Neutrophil (primary cell): ENCODE results near the gene ADGRE1.

Source experiments
- H3K27ac ChIP-seq: fragments of 200-600 bp; sonication (generic); 2 replicates; pipeline ENCODE4 v1.5.1; 2016; ENCODE audit warnings: mild to moderate bottlenecking, moderate library complexity
- H3K27me3 ChIP-seq: fragments of 200-600 bp; sonication (generic); 2 replicates; pipeline ENCODE4 v1.6.0; 2016; ENCODE audit warnings: mild to moderate bottlenecking
- H3K36me3 ChIP-seq: fragments of 200-600 bp; sonication (generic); 2 replicates; pipeline ENCODE4 v1.5.1; 2017
- H3K4me1 ChIP-seq, 2 experiments: fragments of 200-600 bp in 1 of 2; sonication (generic) in 1 of 2; 1 replicate in 1 of 2; 2 replicates in 1 of 2; pipeline versions ENCODE4 v1.5.1 to v1.6.1; 2013 to 2016; ENCODE audit warnings: low read depth in 1 of 2, low read length in 1 of 2, mild to moderate bottlenecking in 1 of 2, moderate library complexity in 1 of 2; ENCODE audit not compliant: control insufficient read depth in 1 of 2, insufficient read depth in 1 of 2
- H3K4me3 ChIP-seq, 2 experiments: fragments of 200-600 bp in 1 of 2; sonication (generic) in 1 of 2; 1 replicate in 1 of 2; 2 replicates in 1 of 2; pipeline ENCODE4 v1.5.1; 2013 to 2016; ENCODE audit warnings: low read depth in 1 of 2, low read length in 1 of 2, mild to moderate bottlenecking in 1 of 2, moderate library complexity in 1 of 2
- H3K9me3 ChIP-seq: fragments of 200-600 bp; sonication (generic); 2 replicates; pipeline ENCODE4 v1.5.1; 2016
- TF ChIP-seq, protein P1 (sequence below): fragments of 200-600 bp; sonication (generic); IDR thresholded peaks from 2 replicates; pipeline ENCODE4 v1.5.1; 2016; ENCODE audit warnings: antibody characterized with exemption

The ADGRE1 gene

DNA sequence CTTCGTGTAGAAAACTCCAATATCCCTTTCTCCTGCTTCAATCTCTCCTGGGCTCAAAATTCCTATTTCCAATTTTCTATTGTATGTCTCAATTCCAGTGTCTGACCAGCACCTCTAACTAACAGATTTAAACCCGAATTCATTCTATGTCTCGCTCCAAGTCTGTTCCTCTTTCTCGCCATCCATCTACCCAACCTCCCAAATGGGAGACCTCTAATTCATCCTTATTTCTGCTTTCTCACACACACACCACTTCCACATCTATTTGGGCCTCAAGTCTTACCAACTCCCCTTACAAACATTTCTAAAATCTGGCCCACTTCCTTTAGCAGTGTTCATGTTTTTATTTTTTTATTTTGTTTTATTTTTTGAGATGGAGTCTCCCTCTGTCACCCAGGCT is 80.6 kb downstream of the ADGRE1 start:
- H3K4me3 ChIP-seq, result no peak overlapping the region
- TF ChIP-seq, protein P1, sequence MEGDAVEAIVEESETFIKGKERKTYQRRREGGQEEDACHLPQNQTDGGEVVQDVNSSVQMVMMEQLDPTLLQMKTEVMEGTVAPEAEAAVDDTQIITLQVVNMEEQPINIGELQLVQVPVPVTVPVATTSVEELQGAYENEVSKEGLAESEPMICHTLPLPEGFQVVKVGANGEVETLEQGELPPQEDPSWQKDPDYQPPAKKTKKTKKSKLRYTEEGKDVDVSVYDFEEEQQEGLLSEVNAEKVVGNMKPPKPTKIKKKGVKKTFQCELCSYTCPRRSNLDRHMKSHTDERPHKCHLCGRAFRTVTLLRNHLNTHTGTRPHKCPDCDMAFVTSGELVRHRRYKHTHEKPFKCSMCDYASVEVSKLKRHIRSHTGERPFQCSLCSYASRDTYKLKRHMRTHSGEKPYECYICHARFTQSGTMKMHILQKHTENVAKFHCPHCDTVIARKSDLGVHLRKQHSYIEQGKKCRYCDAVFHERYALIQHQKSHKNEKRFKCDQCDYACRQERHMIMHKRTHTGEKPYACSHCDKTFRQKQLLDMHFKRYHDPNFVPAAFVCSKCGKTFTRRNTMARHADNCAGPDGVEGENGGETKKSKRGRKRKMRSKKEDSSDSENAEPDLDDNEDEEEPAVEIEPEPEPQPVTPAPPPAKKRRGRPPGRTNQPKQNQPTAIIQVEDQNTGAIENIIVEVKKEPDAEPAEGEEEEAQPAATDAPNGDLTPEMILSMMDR, result no peak
- no peaks in the 10 kb centered on the region for H3K36me3 ChIP-seq
- no peak overlapping the region for H3K27ac ChIP-seq
- H3K4me1 ChIP-seq, result peaks cover 14 to 20% of the 10 kb centered on the region in 2 experiments
- no peaks in the 10 kb centered on the region for H3K9me3 ChIP-seq
- no peaks in the 10 kb centered on the region for H3K27me3 ChIP-seq

DNA sequence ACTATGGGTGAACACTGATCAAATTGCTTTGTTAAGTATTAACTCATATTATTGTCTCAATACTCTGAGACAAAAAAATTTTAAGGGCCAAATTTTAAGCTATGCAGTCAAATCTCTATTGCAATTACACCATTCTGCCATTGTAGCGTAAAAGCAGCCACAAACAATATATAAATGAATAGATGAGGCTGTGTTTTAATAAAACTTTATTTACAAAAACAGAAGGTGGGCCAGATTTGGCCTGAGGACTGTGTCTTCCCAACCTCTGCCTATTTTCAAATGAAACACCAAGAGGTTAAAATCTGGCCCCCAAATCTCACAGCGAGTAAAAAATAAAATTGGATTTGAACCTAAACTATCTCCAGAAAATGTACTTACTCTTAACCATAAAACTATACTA is 82.1 kb downstream of the ADGRE1 start:
- Histone ChIP-seq H3K4me3 (no peak overlapping the region), H3K27me3 (no peaks in the 10 kb centered on the region), H3K36me3 (no peaks in the 10 kb centered on the region), H3K4me1 (peaks cover 7 to 12% of the 10 kb centered on the region in 2 experiments), H3K9me3 (no peaks in the 10 kb centered on the region), H3K27ac (peak overlapping the region; percentile 46)
- TF ChIP-seq, protein P1, result no peak

DNA sequence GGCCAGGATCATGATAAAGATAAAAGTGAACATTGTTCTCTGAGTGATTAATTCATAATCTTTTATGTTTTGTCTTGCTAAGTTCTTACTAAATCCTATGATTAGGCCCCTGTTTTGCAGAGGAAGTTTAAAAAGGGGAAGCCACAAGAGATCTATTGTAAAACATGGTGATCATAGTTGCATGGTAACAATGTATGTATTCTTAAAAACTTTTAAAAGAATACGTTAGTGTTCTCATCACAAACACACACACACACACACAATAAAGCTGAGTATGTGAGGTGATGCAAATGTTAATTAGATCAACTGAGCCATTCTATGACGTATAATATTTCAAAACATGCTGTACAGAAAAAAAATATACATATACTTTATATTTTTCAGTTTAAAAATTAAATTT is 82.6 kb downstream of the ADGRE1 start:
- peaks cover 7 to 12% of the 10 kb centered on the region in 2 experiments for H3K4me1 ChIP-seq
- peak overlapping the region; percentile 46 for H3K27ac ChIP-seq
- no peaks in the 10 kb centered on the region for H3K27me3 ChIP-seq
- no peak overlapping the region for H3K4me3 ChIP-seq
- H3K9me3 ChIP-seq, result no peaks in the 10 kb centered on the region
- no peaks in the 10 kb centered on the region for H3K36me3 ChIP-seq
- TF ChIP-seq, protein P1, result no peak

DNA sequence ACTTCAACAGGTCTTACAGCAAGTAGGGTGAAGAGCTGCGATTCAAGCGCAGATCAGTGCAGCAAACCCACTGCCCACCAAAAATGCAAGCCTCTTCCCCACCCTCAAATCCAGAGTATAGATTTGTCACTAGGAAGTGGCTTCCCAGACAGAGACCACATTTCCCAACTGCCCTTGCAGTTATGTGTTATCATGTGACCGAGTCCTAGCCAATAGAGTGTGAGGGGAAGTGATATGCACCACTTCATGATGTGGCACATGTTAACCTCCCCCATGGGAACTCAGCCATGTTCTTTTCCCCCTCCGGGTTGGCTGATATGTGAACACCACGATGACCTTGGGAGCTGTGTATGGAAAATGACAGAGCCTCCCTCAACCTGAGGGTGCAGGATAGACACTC is 83.1 kb downstream of the ADGRE1 start:
- peak overlapping the region; percentile 46 for H3K27ac ChIP-seq
- no peaks in the 10 kb centered on the region for H3K36me3 ChIP-seq
- no peak overlapping the region for H3K4me3 ChIP-seq
- TF ChIP-seq, protein P1, result no peak
- H3K9me3 ChIP-seq, result no peaks in the 10 kb centered on the region
- H3K4me1 ChIP-seq, result peaks cover 7 to 12% of the 10 kb centered on the region in 2 experiments
- no peaks in the 10 kb centered on the region for H3K27me3 ChIP-seq

DNA sequence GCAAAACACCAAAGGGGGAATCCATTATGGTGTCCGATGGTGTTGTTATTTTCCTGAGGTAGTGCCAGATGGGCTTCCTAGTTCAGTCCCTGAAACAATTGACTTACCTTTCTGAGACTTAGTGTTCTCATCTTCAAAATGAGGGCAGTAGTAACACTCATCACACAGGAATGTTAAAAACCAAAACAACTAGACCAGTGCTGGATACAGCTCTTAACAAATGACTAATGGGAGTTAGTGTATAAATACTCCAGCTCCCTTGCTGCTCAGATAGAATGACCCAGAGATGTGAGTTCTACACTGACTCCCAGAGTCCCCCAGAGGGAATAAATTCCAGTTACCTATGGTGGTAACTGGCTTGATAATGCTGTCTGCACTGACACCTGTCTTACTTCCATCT is 84.0 kb downstream of the ADGRE1 start:
- no peak overlapping the region for H3K27ac ChIP-seq
- H3K36me3 ChIP-seq, result no peaks in the 10 kb centered on the region
- H3K4me1 ChIP-seq, result peaks cover 7 to 12% of the 10 kb centered on the region in 2 experiments
- TF ChIP-seq, protein P1, result no peak
- H3K9me3 ChIP-seq, result no peaks in the 10 kb centered on the region
- no peak overlapping the region for H3K4me3 ChIP-seq
- H3K27me3 ChIP-seq, result peaks cover 8% of the 10 kb centered on the region

DNA sequence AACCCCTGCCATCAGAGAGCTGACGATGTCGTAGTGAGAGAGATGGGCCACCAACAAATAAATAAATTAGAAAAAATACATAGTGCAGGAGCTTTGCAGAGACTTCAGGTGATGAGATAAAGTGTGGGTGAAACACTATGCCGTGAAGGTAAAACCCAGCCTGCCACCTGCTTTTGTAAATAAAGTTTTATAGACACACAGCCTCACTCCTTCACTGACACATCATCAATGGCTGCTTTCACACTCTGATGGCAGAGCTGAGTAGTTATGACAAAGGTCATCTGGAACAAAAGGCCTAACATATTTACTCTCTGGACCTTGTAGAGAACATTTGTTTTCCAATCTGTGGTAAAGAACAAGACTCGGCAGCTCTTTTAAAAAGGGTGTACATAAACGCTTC is 88.8 kb downstream of the ADGRE1 start:
- Histone ChIP-seq H3K36me3 (no peaks in the 10 kb centered on the region), H3K27ac (no peak overlapping the region), H3K4me1 (no peaks in the 10 kb centered on the region), H3K9me3 (peaks cover 10% of the 10 kb centered on the region), H3K4me3 (no peak overlapping the region), H3K27me3 (peaks cover 10% of the 10 kb centered on the region)
- TF ChIP-seq, protein P1, result no peak
